GM21381 (cell line): Measurements from ENCODE around the gene SIAE.
"Not testable (repeated sequence)": the region's sequence is repeated elsewhere in the genome, so short reads cannot be mapped to it uniquely, and the experiment has no call there.

Experiments used
- ATAC-seq: cut with Tn5 transposase; IDR thresholded peaks from one replicate; pipeline ENCODE4 v1.9.1; 2021; ENCODE audit warnings: mild to moderate bottlenecking, moderate library complexity; ENCODE audit not compliant: unreplicated experiment

Gene SIAE

GRCh38 chr11:124625504-124626168 is 47.9 kb downstream of the SIAE start:
- ATAC-seq, result no peak

DNA sequence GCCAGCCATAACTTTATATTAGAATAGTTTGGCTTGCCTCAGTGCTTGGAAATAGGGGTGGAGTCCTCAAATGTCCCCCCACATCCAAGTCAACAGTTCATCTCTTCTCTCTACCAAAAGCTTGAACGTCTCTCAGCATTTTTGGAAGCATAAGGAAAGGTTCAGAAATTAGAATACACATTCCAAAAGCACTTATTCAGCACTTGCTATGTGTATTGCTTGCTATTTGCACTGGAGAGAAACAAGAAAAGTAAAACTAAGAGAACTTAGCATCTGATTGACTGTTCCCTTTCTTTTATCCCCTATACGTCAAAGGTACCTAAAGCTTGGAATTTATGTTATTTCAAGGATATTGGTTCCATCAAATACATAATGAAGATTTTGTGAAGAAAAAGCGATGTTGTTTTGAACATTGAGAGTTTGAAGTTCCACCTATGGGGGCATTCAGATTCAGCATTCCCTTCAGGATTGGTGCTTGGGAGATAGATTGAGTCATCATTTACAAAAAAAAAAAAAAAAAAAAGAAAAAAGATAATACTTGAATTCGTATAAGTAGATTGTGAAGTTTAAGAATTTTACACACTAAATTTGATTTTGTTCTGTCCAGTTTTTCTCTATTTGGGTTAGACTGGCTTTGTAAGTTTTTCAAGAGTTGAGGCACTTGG is 49.5 kb downstream of the SIAE start:
- ATAC-seq, result no peak

DNA sequence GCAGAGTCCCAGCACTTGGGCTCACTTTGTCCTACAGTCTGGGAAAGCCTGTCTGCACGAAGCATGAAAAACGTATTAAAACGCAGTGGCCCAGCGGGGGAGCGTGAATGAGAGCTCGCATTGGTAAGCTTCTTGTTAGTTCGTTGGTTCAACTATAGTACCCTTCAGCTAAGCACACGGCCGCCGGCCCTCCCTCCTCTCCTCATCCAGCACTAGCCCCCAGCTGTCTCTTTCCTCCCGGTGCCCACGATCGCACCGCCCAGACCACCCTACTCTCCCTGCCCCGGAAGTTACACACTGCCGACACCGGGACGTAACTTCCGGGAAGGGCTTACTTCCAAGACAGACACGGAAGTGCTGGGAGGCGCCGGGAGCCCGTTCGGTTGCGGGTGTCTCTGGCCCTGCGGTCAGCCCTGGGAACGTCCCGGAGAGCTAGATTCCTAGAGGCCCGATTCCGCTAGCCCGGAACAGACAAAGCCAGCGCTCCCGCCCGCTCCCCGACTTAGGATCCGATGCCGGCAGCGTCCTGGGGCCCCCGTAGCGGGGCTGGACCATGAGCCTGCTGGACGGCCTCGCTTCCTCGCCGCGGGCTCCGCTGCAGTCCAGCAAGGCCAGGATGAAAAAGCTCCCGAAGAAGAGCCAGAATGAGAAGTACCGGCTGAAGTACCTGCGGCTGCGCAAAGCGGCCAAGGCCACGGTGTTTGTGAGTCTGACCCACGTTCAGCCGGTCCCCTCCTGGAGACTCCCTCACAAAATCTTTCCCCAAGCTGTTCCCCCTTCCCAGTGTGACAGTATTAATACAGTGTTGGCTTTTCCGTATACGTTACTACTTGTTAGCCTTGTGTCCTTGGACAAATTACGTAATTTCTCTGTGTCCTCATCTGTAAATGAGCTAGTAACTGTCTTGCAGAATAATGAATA is 50.7 kb downstream of the SIAE start, which contains the start of gene TBRG1:
Gene TBRG1 (plus strand): TSS at position 334 of the 921 bp plus-strand sequence. CDS start 220 bp downstream, at position 554.
- ATAC-seq, result peak; percentile 99

DNA sequence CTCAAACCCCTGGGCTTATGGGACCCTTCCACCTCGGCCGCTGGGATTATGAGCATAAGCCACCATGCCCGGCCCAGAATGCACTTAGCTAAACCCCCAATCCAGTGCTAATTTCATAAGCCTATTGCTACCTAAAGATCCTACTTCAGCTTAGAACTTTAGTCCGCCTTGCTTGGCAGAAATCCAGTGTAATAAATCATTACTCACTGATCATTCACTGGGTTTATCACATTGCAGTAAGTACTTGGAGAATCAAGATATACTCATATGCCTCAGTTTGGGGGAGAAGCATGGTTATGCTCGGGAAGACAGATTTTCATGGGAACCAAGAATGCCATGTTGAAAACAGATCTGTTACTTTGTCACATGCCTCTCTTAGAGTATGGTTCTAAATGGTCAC is 54.7 kb downstream of the SIAE start:
- ATAC-seq, result no peak

GRCh38 chr11:124612567-124613246 is 60.8 kb downstream of the SIAE start:
- no peak for ATAC-seq

DNA sequence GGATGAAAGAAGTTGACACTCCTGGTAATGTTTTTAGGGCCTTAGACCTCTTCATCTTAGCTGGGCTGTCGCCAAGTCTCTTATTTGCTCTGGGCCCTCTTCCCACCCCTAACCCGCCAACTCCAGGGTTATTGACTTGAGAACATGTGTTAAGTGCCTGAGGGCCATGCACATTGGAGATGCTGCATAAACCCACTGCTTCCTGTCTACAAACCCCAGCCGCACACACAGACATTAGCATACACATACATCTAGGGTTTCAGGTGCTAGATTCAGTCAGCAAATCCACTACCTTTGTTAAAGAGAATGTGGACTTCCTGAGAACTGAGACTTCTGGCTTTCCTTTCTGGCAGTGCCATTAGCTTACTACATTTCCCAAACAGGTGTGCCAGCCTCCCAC is 61.5 kb downstream of the SIAE start:
- ATAC-seq, result no peak

DNA sequence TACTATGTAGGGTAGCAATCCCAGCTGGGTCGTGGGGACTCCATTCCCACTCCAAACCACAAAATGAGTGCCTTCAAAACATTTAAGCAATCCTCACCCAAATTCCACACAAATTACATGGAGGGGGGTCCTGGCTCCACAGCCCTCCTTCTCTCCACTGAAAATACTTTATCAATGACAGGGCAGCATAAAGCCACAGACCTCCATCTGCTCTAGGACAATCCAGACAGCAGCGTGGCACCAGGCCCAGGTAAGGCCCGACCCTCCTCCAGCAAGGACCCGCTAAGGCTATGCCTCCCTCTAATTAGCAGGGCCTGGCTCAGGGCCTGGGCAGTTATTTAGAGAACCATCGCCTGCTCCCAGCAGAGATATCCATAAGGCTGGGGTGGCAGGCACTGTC is 62.5 kb downstream of the SIAE start, which contains the start of gene PANX3:
Gene PANX3 (plus strand): TSS at position 365 of the 400 bp plus-strand sequence. CDS start 129 bp downstream, outside the sequence.
- no peak for ATAC-seq

- no peak for ATAC-seq
Observed at GRCh38 chr11:124610295-124610694, 63.2 kb downstream of the SIAE start.

- no peak for ATAC-seq
Observed at GRCh38 chr11:124608147-124608546, 65.4 kb downstream of the SIAE start.

GRCh38 chr11:124605719-124606118 is 67.8 kb downstream of the SIAE start:
- ATAC-seq, result no peak

- ATAC-seq, result not testable (repeated sequence)
Observed at GRCh38 chr11:124602723-124603122, 70.8 kb downstream of the SIAE start.

- ATAC-seq, result no peak
Observed at GRCh38 chr11:124602193-124602592, 71.3 kb downstream of the SIAE start.

DNA sequence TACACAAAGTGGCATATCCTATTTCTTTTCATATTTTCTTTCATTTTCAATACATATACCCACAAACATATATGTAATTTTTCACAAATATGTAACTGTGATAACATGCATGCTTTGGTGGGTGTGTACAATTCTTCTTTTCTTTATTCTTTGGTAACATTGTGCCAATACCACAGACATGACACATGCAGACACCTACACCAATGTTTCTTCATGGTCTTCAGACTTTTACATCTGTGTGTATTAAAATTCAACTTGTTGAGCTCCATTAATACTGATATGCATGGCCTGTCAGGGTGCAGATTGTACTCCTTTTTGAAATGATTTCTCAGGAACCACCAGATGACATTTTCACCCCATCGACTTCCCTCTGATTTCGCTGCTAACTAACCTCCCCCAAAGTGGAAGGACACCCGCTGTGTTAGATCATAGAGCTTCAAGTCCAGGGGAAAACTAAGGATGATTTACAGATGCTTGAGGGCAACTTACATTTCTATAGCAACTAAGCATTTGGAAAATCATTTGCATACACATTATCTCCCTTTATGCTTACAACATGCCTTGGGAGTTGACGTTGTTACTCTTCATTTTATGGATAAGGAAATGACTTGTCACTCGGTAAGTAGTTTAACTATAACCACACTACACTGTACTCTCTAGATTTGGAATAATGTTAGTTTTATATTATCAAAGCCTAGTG is 72.8 kb downstream of the SIAE start:
- no peak for ATAC-seq

DNA sequence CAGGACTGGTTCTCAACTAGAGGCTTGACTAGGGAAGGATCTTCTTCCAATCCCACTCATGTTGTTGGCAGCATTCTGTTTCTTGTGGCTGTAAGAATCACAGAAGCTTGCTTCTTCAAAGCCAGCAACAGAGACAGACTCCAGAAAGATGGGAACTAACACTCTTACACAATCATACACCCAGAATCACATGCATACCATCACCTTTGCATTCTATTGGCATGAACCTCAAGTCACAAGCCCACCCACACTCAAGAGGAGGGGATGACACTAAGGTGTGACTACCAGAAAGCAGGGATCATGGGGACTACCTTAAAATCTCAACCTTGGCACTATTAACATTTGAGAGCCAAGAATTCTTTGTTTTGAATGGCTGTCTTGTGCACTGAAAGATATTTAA is 75.9 kb downstream of the SIAE start:
- ATAC-seq, result no peak

DNA sequence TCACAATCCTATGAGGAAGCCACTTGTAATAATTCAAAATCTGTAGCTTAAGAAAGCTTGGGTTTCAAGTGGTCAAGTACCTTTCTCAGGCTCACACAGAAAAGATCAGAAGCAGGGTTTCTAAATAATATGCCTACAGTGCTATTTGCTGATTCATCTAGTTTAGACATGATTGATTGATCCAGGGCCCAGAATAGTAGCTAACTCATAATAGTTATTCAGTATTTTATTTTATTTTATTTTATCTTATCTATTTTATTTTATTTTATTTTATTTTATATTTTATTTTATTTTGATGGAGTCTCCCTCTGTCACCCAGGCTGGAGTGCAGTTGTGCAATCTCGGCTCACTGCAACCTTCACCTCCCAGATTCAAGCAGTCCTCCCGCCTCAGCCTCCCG is 78.2 kb downstream of the SIAE start:
- ATAC-seq, result no peak

GRCh38 chr11:124592627-124593026 is 80.9 kb downstream of the SIAE start:
- no peak for ATAC-seq

- ATAC-seq, result no peak
Observed at GRCh38 chr11:124591430-124591829, 82.1 kb downstream of the SIAE start.

GRCh38 chr11:124586238-124586860 is 87.2 kb downstream of the SIAE start:
- peak; percentile 55 for ATAC-seq

DNA sequence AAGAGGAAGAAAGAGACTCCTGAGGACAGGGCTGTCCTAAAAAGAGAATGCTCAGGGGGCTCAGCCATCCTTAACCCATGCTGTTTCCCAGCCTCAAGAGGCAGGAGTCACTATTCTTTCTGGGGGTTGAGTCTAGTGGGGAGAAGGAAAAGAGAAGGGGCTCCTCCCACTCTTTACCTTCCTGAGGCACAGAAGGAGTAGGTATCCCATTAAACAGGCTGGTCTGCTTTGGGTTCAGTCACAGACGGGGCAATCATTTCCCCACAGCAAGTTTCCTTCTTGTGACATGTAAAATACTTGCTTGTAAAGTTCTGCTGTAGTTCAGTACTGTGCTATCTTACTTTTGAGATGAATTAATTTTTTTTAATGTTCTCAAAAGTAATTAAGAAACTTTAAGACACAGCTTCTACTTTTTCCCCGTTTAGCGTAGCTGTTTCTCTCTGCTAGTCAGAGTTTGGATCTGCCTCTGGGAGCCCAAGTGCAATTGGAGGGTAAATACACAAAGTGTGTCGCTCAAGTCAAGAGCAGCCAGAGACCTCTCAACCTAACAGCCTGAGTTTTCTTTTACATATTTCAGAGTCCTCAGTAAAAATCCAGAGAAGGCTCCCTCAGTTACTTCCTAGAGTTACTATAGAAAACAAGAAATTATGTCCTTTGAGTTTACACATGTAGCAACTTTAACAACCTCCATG is 88.7 kb downstream of the SIAE start:
- no peak for ATAC-seq
